OCI-LY1 (cell line): ENCODE data around the gene ACSS1.

Experiments
- CTCF ChIP-seq: fragments of 200-600 bp; sonication (generic), shearing (Covaris generic); IDR thresholded peaks from 2 replicates; pipeline ENCODE4 v1.5.1; 2017; ENCODE audit warnings: mild to moderate bottlenecking, antibody characterized with exemption, low read length, moderate library complexity, mixed read lengths
- EZH2 ChIP-seq: fragments of 200-600 bp; sonication (generic), shearing (Covaris generic); IDR thresholded peaks from 2 replicates; pipeline ENCODE4 v1.8.0; 2017; ENCODE audit warnings: borderline replicate concordance, mixed run types, mild to moderate bottlenecking, antibody characterized with exemption, low read length, moderate library complexity, mixed read lengths

GRCh38 chr20:25066386-25066785 lies 8.4 kb upstream of the ACSS1 start:
- TF ChIP-seq CTCF (no peak), EZH2 (no peak)
